ENCODE data around the gene MED26. TPM values are rescaled to one million over a fixed set of nuclear protein-coding genes. Genes with fewer than 3 reads are reported as not detected.

Gene MED26
- total RNA-seq, 1 donor from 2014 or later, result 11.7 TPM

- Mint-ChIP-seq H3K9me3 (no peaks in the 10 kb centered on the region), H3K4me3 (peak overlapping the region; percentile 44), H3K4me1 (peaks cover 29% of the 10 kb centered on the region), H3K36me3 (ENCODE audit: low read depth) (no peaks in the 10 kb centered on the region), H3K27me3 (ENCODE audit: low read depth) (no peaks in the 10 kb centered on the region), H3K27ac (ENCODE audit: unreplicated experiment) (peak overlapping the region; percentile 57)
- no peak for TF ChIP-seq CTCF (conservative IDR thresholded peaks at IDR 0.05)
- no peak for DNase-seq (ENCODE audit: low read depth, low spot score)
Observed at GRCh38 chr19:16581145-16581970, 46.6 kb downstream of the MED26 start.

GRCh38 chr19:16579381-16579780, 48.6 kb downstream of the MED26 start:
- no peak overlapping the region for H3K4me3 Mint-ChIP-seq
- no peak for TF ChIP-seq CTCF (conservative IDR thresholded peaks at IDR 0.05)
- DNase-seq (ENCODE audit: low read depth, low spot score), result no peak
- H3K4me1 Mint-ChIP-seq, result peaks cover 18% of the 10 kb centered on the region
- no peak overlapping the region for H3K27ac Mint-ChIP-seq (ENCODE audit: unreplicated experiment)
- H3K9me3 Mint-ChIP-seq, result no peaks in the 10 kb centered on the region
- H3K27me3 Mint-ChIP-seq (ENCODE audit: low read depth), result no peaks in the 10 kb centered on the region
- H3K36me3 Mint-ChIP-seq (ENCODE audit: low read depth), result no peaks in the 10 kb centered on the region

GRCh38 chr19:16577531-16577985, 50.4 kb downstream of the MED26 start:
- no peaks in the 10 kb centered on the region for H3K9me3 Mint-ChIP-seq
- no peak for TF ChIP-seq CTCF (conservative IDR thresholded peaks at IDR 0.05)
- DNase-seq (ENCODE audit: low read depth, low spot score), result no peak

GRCh38 chr19:16576690-16577530, 51.1 kb downstream of the MED26 start:
- TF ChIP-seq CTCF (conservative IDR thresholded peaks at IDR 0.05), result no peak
- H3K27me3 Mint-ChIP-seq (ENCODE audit: low read depth), result no peaks in the 10 kb centered on the region
- no peaks in the 10 kb centered on the region for H3K36me3 Mint-ChIP-seq (ENCODE audit: low read depth)
- DNase-seq (ENCODE audit: low read depth, low spot score), result no peak
- no peak overlapping the region for H3K27ac Mint-ChIP-seq (ENCODE audit: unreplicated experiment)
- H3K4me1 Mint-ChIP-seq, result peaks cover 24% of the 10 kb centered on the region
- no peaks in the 10 kb centered on the region for H3K9me3 Mint-ChIP-seq
- H3K4me3 Mint-ChIP-seq, result peak overlapping the region; percentile 34

More at GRCh38 chr19:16577531-16577985, 50.4 kb downstream of the MED26 start:
- no peak overlapping the region for H3K4me3 Mint-ChIP-seq
- H3K27ac Mint-ChIP-seq (ENCODE audit: unreplicated experiment), result peak overlapping the region; percentile 43
- H3K4me1 Mint-ChIP-seq, result peaks cover 21% of the 10 kb centered on the region
- H3K27me3 Mint-ChIP-seq (ENCODE audit: low read depth), result no peaks in the 10 kb centered on the region
- H3K36me3 Mint-ChIP-seq (ENCODE audit: low read depth), result no peaks in the 10 kb centered on the region

GRCh38 chr19:16575861-16576689, 51.9 kb downstream of the MED26 start:
- no peaks in the 10 kb centered on the region for H3K9me3 Mint-ChIP-seq
- no peaks in the 10 kb centered on the region for H3K27me3 Mint-ChIP-seq (ENCODE audit: low read depth)
- H3K4me1 Mint-ChIP-seq, result peaks cover 32% of the 10 kb centered on the region
- no peak overlapping the region for H3K27ac Mint-ChIP-seq (ENCODE audit: unreplicated experiment)
- H3K4me3 Mint-ChIP-seq, result peak overlapping the region; percentile 34
- DNase-seq (ENCODE audit: low read depth, low spot score), result no peak
- no peak for TF ChIP-seq CTCF (conservative IDR thresholded peaks at IDR 0.05)
- H3K36me3 Mint-ChIP-seq (ENCODE audit: low read depth), result no peaks in the 10 kb centered on the region

Measured in neural crest cell (in vitro differentiated cells).